HG03342 (cell line): ENCODE results near the gene TJP2.

Source experiments
- ATAC-seq: cut with Tn5 transposase; IDR thresholded peaks from one replicate; pipeline ENCODE4 v1.9.1; 2021; ENCODE audit warnings: mild to moderate bottlenecking, moderate library complexity; ENCODE audit not compliant: unreplicated experiment

The TJP2 gene

DNA sequence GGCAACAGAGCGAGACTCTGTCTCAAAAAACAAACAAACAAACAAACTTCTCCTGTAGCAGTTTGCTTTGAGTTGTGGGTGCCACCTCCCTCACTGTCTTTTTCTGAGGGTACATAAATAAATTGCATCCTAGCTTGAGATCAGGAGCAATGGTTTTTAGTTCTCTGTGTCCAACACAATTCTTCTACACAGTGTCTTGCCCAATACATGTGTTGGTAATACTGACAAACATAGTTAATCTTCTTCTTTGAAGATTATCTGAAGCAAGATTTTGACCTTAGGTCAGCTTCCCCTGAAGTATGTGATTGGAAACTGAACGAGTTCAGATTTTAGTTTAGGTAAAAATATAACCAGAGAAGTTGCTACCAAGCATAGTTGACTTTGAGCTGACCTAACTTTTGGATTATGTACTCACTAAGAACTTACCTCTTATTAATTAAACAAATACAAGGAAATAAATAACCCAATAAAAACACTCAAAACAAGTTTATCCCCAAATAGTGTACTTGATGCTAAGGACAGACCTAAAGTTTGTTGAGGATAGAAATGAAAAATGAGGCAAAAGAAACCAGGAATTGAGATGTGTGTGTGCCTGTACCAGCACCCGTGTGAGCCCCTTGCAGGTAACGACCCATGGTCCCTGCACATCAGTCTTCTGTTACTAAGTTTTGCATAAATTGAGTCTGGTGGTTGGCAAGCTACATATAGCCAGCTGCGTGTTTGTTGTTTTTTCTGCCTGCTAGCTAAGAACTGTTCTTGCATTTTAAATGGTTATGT, 16.2 kb downstream of the TJP2 start:
- peak; percentile 81 for ATAC-seq

DNA sequence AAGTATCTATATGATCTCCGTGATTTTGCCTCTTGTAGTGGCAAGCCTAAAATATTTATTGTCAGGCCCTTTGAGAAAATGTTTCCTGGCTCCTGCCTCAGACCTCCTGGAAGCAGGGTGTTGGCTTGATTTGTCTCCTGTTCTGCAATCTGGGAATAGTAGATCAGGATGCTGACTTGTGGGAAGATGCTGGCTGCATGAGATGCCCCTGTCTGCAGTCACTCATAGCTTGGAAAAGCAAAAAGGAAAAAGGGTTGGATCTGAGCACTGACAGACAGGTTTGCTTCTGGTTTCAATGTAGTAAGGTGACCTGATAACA, 16.7 kb downstream of the TJP2 start:
- ATAC-seq, result no peak

DNA sequence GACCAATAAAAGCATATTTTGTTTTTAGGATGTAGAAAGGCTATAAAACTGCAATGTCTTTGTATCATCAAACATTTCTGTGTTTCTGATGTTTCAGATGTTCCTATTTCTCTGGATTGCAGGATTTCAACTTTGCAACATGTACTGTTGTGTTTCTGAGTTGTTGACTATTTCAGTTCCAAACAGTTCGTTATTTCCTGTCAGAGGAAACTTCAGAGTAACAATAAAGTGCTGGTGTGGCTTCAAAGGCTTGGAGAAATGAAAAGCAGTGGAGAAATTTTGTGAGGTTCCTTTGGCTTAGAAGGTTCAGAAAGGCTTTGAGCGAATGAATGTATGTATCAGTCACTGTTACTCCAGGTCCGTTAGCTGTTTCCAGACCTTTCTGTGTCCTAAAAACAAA, 17.2 kb downstream of the TJP2 start:
- ATAC-seq, result no peak

DNA sequence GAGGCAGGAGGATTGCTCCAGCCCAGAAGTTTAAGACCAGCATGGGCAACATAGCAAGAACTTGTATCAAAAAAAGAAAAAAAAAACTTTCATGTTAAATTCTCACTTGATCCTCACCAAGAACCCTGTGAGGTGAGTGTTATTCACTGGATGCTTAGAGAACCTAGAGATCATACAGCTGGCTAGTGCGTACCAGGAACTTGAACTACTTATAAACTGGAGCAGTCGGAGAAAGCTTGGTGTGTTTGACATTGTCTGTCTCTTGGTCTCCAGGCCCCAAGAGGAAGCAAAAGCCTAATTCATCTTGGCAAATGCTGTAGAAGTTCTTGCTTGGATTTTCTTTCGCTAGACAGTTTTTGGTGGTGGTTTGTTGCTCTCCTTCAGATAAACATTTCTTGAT, 18.1 kb downstream of the TJP2 start:
- ATAC-seq, result no peak

DNA sequence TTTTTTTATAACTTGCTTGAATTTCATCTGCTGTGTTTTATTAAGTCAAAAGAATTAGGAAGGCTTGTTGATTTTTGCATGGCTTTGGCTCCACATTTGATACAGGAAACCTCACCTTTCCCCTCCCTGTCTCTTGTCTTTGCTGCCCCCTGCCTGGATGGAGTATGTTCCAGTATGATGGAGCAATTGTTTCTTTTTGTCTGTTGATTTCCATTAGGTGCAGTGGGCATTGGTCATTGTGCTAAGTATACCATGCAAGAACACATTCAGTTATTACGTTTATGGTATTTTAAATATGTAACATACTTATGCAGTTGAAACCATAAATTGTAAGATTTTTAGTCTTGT, 19.6 kb downstream of the TJP2 start:
- ATAC-seq, result no peak

DNA sequence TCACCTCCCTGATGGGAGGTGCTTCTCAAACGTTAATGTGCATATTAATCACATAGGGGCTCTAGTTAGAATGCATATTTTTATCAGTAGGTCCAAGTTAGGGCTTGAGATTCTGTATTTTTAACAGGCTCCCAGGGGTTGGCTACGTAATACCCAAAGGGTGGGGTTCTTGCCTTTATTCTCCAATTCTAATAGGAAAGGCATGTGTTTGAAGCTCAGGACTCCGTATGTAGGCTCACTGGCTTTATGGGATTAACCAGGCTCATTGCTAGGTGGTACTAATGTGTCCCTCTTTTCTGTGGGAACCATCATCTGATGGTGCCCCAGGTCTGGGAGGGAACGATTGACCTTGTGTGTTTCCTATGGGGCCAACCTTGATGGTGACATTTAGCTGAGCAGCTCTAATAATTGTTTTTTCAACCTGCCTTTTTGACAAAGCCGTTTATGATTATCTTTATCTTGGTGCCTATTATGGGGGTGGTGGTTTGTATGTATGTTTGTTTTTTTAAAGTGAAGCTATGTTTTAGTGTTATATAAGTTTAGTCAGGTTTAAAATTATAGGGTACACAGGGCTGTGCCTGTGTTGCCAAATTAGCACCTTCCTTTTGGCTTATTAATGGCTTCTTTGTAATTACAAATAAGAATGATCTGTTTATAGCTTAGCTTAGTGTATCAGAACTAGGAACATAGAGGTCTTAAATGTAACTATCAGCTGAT, 20.8 kb downstream of the TJP2 start:
- no peak for ATAC-seq

DNA sequence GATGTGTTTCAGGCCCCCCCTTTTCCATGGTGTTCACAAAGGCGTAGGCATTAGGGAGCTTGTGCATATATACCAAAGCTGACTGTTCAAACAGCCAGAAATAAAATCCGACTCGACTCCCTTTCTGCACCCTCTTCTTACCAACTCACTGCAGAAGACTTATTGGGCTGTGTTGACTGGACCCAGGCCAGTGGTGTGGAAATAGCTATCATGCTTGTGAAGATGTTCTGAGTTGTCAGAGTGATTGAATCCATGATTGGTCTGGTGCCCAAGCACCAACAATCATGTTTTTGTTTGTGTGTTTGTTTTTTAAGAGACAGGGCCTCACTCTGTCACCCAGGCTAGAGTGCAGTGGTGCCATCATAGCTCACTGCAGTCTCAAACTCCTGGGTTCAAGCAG, 21.6 kb downstream of the TJP2 start:
- no peak for ATAC-seq

DNA sequence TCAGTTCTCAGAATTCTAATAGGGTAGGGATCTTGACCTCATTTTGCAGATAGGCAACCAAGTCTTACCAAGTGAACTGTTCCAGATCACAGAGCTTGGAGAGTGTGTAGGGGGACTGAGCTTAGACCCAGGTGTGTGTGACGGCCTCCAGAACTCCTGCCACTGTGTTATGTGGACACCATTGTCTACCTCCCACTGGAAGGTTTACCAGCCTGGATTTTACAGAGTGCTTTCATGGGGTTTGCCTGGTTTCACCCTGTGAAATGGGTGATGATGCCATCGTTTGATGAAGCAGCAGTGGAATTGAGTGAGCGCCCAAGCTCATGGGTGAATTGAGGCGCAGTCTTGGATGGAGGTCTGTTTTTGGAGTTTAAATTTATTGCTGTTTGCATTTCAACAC, 23.6 kb downstream of the TJP2 start:
- ATAC-seq, result no peak

DNA sequence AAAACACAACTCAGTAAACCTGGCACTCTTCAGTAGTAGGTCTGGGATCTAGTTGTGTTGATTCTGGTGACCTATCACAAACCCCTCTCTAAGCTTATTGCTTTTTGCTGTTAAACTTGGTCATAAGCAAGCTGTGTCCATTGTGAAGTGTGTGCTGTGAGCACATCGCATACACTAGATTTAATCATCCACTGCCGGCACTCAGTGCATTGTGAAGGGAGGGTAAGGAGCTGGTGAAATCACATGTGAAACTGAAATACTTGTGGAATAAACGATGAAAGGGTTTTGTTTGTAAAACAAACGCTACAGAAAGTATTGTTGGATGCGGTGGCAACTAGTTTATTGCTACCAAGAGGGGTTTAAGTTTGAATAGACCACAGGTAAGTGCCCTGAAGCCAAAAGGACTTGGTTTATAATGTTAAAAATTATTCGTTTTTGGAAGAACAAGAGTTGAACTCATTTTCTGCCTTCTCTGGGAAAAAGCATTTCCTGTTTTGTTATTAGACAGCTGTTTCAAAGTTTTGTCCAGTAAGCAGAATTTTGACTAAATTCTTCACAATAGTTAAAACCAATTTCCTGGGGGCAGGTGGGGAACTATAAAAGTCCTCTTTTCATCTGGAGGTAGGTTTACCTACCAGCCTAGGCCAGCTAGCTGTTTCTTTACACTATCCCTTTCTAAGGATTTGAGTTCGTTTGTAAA, 24.6 kb downstream of the TJP2 start:
- ATAC-seq, result no peak

DNA sequence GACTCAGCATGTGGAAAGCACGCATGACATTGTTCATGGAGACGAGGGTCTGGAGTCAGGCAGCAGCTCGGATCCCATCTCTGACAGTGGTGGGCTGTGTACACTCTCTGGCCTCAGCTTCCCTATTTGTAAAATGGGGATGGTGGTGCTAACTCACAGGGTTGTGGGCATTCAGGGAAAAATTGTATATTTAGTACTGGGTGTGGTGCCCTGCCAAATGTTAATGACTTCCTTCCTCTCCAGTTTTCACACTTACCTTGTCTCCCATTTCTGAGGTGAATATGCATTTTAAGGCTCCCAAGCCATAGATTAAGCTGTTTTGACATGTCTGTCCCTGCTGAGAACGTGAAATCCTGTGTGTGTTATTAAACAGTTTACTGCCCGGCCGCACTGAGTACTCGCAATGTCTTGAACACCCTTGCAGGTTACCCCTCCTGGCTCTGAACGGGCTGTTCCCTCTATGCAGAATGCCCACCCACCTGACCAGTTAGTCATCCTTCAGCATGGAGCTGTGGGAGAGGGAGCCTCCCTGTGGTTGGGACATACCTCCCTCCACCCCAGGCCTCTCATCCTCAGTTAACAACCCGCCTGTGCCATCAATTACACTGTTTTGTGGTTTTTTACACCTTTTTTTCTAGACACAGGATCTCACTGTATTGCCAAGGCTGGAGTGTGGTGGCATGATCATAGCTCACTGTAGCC, 25.8 kb downstream of the TJP2 start:
- no peak for ATAC-seq

DNA sequence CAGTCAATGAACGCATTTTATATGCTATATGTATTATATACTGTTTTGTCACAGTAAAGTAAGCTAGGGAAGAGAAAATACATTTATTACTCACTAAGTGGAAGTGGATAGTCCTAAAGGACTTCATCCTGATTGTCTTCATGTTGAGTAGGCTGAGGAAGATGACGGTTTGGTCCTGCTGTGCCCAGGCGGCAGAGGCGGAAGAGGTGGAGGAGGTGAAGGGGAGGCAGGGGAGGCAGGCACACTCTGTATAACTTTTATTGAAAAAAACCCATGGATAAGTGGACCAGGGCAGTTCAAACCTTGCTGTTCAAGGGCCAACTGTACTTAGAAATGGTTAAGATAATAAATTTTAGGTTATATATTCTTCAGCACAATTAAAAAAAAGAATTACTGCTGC, 28.5 kb downstream of the TJP2 start:
- no peak for ATAC-seq

DNA sequence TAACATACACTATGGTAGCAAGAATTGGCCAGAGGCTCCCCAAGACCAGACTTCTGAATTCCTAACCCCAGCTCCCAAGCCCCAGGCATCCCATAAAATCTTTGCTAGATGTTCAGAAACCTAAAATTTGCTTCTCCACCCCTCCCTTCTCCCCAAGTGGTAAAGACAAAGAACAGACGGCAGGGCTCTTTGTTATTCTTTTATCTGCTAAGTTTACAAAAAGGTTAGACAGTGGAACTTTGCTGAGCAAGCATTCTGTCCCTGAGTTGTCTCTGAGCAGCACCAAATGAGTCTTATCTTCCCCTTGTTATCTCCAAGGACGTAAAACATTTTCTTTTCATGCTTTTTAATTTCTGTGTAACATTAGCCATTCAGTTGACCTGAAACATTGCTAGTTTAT, 30.2 kb downstream of the TJP2 start:
- no peak for ATAC-seq

DNA sequence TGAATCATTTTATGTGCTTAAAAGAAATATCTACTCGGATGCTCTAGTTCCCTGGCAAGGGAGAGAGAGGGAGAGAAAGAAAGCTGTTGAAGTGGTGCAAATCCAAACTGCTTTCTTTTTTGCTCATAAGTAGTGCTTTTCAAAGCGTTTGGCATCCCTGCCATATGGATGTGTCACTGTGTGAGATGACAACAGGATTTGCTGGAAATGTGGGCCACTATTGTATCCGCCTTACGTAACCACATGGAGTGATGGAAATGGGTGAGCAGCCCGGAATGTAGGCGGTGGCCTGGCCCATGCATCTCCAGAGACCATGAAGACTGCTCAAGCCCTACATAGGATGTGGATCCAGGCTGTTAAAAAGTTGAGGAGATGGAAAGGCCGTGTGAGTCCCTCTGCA, 30.8 kb downstream of the TJP2 start:
- ATAC-seq, result no peak

DNA sequence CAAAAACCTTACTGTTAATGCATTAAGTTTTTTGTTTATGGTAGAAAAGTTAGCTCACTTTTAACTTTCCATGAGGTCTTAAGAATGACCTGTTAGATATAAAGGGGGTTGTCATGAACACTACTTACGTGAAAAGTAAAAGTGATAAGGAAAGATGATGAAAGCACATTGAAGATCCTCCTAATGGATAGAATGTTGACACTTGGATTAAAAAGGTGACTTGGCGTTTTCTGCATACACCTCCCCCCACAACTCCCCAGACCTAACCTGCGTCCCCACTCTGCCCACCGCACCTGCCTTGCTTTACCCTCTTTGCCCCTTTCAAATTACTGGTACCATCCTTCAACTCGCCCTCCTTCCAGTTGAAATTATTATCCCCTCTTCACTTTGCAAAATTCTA, 32.0 kb downstream of the TJP2 start:
- ATAC-seq, result no peak

DNA sequence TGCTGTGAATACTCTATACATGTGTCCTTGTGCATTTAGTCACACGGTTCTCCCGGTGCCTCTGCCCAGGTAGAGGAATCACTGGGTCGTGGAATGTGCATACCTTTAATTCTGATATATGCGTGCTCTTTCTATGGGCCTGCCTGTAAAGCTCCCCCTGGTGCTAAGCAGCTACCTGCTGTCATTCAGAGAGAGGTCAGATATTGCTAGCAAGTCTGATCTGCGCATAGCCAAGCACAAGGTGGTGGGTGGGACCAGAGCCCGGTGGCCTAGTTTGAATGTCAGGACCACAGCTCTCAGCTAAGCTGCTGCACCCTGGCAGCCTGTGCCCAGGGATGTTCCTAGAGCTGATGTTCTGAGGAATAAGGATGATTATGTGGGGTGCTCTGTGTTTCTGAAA, 33.4 kb downstream of the TJP2 start:
- ATAC-seq, result no peak

DNA sequence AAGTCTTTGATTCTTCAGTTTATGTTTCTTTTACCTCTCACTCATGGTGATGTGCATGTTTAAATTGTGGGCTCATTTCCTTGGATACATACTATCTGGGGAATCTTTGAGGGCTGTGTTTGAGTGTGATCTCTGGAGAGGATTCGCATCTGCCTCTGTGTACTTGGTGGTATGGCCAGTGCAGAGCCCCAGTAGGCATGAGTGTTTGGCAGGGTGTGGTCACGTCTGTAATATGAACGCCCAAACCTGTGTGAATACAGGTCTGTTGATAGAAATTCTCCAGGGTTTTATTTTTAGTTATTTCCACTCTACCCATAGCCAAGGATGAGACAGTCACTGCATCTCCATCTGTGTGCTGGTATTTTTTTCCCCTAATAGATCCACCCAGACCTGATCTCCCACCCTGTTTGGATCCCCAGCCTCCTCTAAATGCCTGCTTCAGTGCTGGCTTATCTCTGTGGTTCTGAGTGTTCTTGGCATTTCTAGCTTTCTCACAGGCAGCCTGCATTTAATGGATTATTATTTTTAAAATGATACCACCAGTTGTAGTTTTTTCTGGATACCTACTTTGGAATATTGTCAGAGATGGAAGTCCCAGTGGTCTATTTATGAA, 37.5 kb downstream of the TJP2 start:
- ATAC-seq, result no peak

DNA sequence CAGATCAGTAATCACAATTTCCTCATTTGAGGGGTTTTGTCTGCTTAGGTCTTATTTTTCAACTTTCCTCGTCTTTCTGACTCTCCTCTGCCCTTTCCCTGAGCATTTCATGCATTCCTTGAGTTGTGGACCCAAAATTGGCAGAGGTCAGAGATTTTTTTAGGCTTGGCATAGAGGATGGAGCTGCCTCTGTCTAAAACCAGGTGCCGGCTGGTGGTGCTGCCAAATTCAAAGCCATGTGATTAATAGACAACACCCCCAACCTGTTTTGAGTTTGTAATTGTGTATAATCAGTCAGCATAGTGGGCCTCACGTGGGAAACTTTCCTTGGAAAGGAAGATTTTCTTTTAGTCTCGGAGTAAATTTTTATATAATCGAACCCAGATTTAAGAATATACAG, 39.6 kb downstream of the TJP2 start:
- no peak for ATAC-seq

DNA sequence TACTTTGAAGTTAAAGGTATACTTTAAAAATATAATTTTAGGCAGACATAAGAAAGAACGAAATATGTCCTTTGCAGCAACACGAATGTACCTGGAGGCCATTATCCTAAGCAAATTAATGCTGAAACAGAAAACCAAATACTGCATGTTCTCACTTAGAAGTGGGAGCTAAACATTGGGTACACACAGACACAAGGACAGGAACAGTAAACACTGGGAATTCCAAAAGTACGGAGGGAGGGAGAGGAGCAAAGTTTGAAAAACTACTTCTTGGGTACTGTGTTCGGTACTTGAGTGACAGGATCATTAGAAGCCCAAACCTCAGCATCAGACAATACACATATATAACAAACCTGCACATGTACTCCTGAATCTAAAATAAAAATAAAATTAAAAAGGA, 40.9 kb downstream of the TJP2 start:
- ATAC-seq, result no peak

DNA sequence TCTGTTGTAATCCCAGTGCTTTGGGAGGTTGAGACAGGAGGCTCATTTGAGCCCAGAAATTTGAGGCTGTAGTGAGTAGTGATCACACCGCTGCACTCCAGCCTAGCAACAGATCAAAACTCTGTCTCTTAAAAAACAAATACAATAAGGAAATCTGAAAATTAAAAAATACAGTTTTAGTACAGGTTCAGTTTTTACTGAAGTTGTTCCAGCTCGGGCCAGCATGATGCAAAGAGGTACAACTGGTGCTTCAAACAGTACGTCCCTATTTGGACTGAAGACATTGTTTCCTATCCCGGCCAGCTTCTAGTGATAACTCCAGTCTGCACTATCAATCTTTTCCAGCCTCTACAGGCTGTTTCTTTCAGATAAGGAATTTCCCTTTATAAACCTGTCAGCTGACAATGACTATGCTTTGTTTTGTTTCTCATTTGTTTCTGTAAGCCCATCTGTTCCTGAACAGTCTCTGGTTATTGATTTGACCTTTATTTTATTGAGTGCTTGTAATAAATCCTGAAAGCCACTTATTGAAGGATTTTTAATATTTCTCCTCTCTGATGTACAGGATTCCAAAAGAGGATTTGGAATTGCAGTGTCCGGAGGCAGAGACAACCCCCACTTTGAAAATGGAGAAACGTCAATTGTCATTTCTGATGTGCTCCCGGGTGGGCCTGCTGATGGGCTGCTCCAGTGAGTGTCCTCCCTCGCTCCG, 41.9 kb downstream of the TJP2 start:
- ATAC-seq, result no peak

DNA sequence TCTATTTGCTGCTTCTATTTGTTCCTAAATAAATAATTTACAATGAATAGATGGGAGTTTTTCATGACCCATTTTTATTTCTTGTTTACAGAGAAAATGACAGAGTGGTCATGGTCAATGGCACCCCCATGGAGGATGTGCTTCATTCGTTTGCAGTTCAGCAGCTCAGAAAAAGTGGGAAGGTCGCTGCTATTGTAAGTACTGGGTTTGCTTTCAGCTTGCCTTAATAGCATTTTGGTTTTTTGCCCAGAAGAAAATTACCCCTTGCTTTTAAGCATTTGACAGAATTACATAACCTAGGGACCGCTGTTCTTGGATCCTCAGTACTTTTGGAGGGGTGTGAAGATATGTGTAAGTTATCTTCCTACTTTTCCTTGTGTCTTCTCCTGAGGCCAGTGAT, 44.1 kb downstream of the TJP2 start:
- no peak for ATAC-seq

DNA sequence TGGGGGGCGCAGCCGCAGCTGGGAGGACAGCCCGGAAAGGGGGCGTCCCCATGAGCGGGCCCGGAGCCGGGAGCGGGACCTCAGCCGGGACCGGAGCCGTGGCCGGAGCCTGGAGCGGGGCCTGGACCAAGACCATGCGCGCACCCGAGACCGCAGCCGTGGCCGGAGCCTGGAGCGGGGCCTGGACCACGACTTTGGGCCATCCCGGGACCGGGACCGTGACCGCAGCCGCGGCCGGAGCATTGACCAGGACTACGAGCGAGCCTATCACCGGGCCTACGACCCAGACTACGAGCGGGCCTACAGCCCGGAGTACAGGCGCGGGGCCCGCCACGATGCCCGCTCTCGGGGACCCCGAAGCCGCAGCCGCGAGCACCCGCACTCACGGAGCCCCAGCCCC, 47.0 kb downstream of the TJP2 start:
- no peak for ATAC-seq
